Measurements from ENCODE around the gene CZIB.
"Not testable (repeated sequence)": the region's sequence is repeated elsewhere in the genome, so short reads cannot be mapped to it uniquely, and the experiment has no call there.

The CZIB gene

GRCh38 chr1:53210352-53210751 is 10.1 kb downstream of the CZIB start:
- DNase-seq (ENCODE audit: insufficient read length, low spot score) (no peak), FAIRE-seq (no peak)
- no peak for TF ChIP-seq CTCF (IDR thresholded peaks at IDR 0.05; ENCODE audit: insufficient read depth, missing control alignments)

- DNase-seq (ENCODE audit: insufficient read length, low spot score) (no peak), FAIRE-seq (no peak)
- TF ChIP-seq CTCF (IDR thresholded peaks at IDR 0.05; ENCODE audit: insufficient read depth, missing control alignments), result no peak
Measured at GRCh38 chr1:53207726-53208125, 12.7 kb downstream of the CZIB start.

GRCh38 chr1:53206735-53207379 is 13.6 kb downstream of the CZIB start:
- DNase-seq (ENCODE audit: insufficient read length, low spot score) (no peak), FAIRE-seq (no peak)
- no peak for TF ChIP-seq CTCF (IDR thresholded peaks at IDR 0.05; ENCODE audit: insufficient read depth, missing control alignments)

- not testable (repeated sequence) for DNase-seq (ENCODE audit: insufficient read length, low spot score); FAIRE-seq
Measured at GRCh38 chr1:53206083-53206685, 14.2 kb downstream of the CZIB start.

GRCh38 chr1:53205496-53205895 is 14.9 kb downstream of the CZIB start:
- not testable (repeated sequence) for DNase-seq (ENCODE audit: insufficient read length, low spot score); FAIRE-seq

GRCh38 chr1:53203466-53203865 is 17.0 kb downstream of the CZIB start:
- FAIRE-seq (no peak), DNase-seq (ENCODE audit: insufficient read length, low spot score) (no peak)
- no peak for TF ChIP-seq CTCF (IDR thresholded peaks at IDR 0.05; ENCODE audit: insufficient read depth, missing control alignments)

- DNase-seq (ENCODE audit: insufficient read length, low spot score) (no peak), FAIRE-seq (no peak)
Measured at GRCh38 chr1:53198241-53198651, 22.2 kb downstream of the CZIB start.

More at GRCh38 chr1:53198241-53198651, 22.2 kb downstream of the CZIB start:
- no peak for TF ChIP-seq CTCF (IDR thresholded peaks at IDR 0.05; ENCODE audit: insufficient read depth, missing control alignments)

Measured in D721Med (cell line).